22Rv1 (cell line): ENCODE results near the gene ZNF681.
"Not testable (repeated sequence)": the region's sequence is repeated elsewhere in the genome, so short reads cannot be mapped to it uniquely, and the experiment has no call there.

ENCODE experiments used
- H3K27ac ChIP-seq: fragments of 450-650 bp; 2 replicates; pipeline ENCODE4 v1.5.1; 2017
- ZFX ChIP-seq: fragments of 450-650 bp; IDR thresholded peaks from 2 replicates; pipeline ENCODE4 v1.6.1; 2017; ENCODE audit warnings: antibody characterized with exemption, borderline replicate concordance
- TF ChIP-seq, protein P1 (sequence below): fragments of 450-650 bp; IDR thresholded peaks from 2 replicates; pipeline ENCODE4 v1.5.1; 2017; ENCODE audit warnings: mild to moderate bottlenecking

The ZNF681 gene

GRCh38 chr19:23716792-23717191, 41.9 kb downstream of the ZNF681 start:
- TF ChIP-seq ZFX = no peak
- TF ChIP-seq, protein P1, sequence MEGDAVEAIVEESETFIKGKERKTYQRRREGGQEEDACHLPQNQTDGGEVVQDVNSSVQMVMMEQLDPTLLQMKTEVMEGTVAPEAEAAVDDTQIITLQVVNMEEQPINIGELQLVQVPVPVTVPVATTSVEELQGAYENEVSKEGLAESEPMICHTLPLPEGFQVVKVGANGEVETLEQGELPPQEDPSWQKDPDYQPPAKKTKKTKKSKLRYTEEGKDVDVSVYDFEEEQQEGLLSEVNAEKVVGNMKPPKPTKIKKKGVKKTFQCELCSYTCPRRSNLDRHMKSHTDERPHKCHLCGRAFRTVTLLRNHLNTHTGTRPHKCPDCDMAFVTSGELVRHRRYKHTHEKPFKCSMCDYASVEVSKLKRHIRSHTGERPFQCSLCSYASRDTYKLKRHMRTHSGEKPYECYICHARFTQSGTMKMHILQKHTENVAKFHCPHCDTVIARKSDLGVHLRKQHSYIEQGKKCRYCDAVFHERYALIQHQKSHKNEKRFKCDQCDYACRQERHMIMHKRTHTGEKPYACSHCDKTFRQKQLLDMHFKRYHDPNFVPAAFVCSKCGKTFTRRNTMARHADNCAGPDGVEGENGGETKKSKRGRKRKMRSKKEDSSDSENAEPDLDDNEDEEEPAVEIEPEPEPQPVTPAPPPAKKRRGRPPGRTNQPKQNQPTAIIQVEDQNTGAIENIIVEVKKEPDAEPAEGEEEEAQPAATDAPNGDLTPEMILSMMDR = no peak
- no peak overlapping the region for H3K27ac ChIP-seq

GRCh38 chr19:23709347-23709746, 49.3 kb downstream of the ZNF681 start:
- H3K27ac ChIP-seq = no peak overlapping the region

GRCh38 chr19:23706657-23707056, 52.0 kb downstream of the ZNF681 start:
- no peak for TF ChIP-seq ZFX
- TF ChIP-seq, protein P1 = no peak
- H3K27ac ChIP-seq = no peak overlapping the region

More at GRCh38 chr19:23709347-23709746, 49.3 kb downstream of the ZNF681 start:
- TF ChIP-seq, protein P1 = no peak
- no peak for TF ChIP-seq ZFX

DNA sequence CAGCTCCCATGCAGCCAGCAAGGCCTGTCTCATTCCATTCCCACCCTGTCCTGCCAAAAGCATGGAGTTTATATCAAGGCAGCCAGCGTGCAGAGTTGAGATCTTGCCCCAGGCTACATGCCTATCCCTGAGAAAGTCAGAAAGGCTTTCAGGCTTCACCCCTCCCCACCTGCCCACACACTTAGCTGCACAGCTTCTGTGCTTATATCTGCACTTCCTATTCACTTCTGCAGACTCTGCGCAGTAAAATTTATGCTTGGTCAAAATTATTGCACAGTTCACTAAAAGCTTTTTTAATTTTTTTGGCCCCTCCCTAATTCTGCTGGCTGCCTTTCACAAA, 59.2 kb downstream of the ZNF681 start:
- no peak for TF ChIP-seq ZFX
- TF ChIP-seq, protein P1 = no peak
- peak overlapping the region; percentile 78 for H3K27ac ChIP-seq

- no peak for TF ChIP-seq ZFX
- TF ChIP-seq, protein P1 = no peak
- peak overlapping the region; percentile 78 for H3K27ac ChIP-seq
Observed at GRCh38 chr19:23698711-23699520, 59.8 kb downstream of the ZNF681 start.

DNA sequence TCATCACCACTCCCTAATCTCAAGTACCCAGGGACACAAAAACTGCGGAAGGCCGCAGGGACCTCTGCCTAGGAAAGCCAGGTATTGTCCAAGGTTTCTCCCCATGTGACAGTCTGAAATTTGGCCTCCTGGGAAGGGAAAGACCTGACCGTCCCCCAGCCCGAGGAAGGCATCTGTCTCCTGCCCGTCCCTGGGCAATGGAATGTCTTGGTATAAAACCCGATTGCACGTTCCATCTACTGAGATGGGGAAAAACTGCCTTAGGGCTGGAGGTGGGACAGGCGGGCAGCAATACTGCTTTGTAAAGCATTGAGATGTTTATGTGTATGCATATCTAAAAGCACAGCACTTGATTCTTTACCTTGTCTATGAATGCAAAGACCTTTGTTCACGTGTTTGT, 65.8 kb downstream of the ZNF681 start:
- not testable (repeated sequence) for H3K27ac ChIP-seq
